Mesenchymal stem cell (in vitro differentiated cells and primary cell): ENCODE measurements around the gene ACP7.
"Not testable (repeated sequence)": the region's sequence is repeated elsewhere in the genome, so short reads cannot be mapped to it uniquely, and the experiment has no call there.

ENCODE experiments used
- DNase-seq: peaks from one replicate; pipeline ENCODE4 v3.0.0-alpha.2; 2013
- H2AFZ ChIP-seq: one replicate; pipeline ENCODE4 v1.6.1; 2013; ENCODE audit warnings: low read depth, mild to moderate bottlenecking, control low read depth, inconsistent platforms, low read length, moderate library complexity
- H2AK5ac ChIP-seq: 2 replicates; pipeline ENCODE4 v1.6.1; 2013; ENCODE audit warnings: low read length, moderate library complexity, mild to moderate bottlenecking, inconsistent platforms; ENCODE audit not compliant: severe bottlenecking
- H2BK120ac ChIP-seq: one replicate; pipeline ENCODE4 v1.6.1; 2013; ENCODE audit warnings: low read depth, mild to moderate bottlenecking, inconsistent platforms, low read length, moderate library complexity
- H2BK12ac ChIP-seq, 2 experiments: one replicate each; pipeline ENCODE4 v1.6.1; 2013; ENCODE audit warnings: inconsistent platforms in 2 of 2, low read length in 2 of 2, mild to moderate bottlenecking in 2 of 2, moderate library complexity in 2 of 2, control low read depth in 1 of 2
- H2BK15ac ChIP-seq: one replicate; pipeline ENCODE4 v1.6.1; 2013; ENCODE audit warnings: mild to moderate bottlenecking, low read depth, inconsistent platforms; ENCODE audit not compliant: poor library complexity, severe bottlenecking
- H2BK5ac ChIP-seq: 2 replicates; pipeline ENCODE4 v1.6.1; 2013; ENCODE audit warnings: low read depth, mild to moderate bottlenecking, low read length, control low read depth, inconsistent platforms; ENCODE audit not compliant: poor library complexity, severe bottlenecking
- H3K14ac ChIP-seq, 2 experiments: one replicate each; pipeline ENCODE4 v1.6.1; 2013; ENCODE audit warnings: inconsistent platforms in 2 of 2, low read length in 2 of 2, control low read depth in 1 of 2, mild to moderate bottlenecking in 1 of 2, moderate library complexity in 1 of 2
- H3K18ac ChIP-seq, 2 experiments: one replicate each; pipeline ENCODE4 v1.6.1; 2013; ENCODE audit warnings: inconsistent platforms in 2 of 2, low read length in 2 of 2, control low read depth in 1 of 2, low read depth in 1 of 2, mild to moderate bottlenecking in 1 of 2
- H3K23ac ChIP-seq, 2 experiments: one replicate each; pipeline ENCODE4 v1.6.1; 2013; ENCODE audit warnings: inconsistent platforms in 2 of 2, low read length in 2 of 2, mild to moderate bottlenecking in 2 of 2, moderate library complexity in 2 of 2, control low read depth in 1 of 2
- H3K27ac ChIP-seq: 2 replicates; pipeline ENCODE4 v1.5.1; 2013; ENCODE audit warnings: mild to moderate bottlenecking, moderate library complexity, low read length, control low read depth, inconsistent platforms; ENCODE audit not compliant: poor library complexity, severe bottlenecking
- H3K27me3 ChIP-seq, 2 experiments: 2 replicates each; pipeline versions ENCODE4 v1.6.1 to v1.7.0; 2013; ENCODE audit warnings: low read length in 2 of 2, mild to moderate bottlenecking in 2 of 2, moderate library complexity in 2 of 2, control low read depth in 1 of 2, inconsistent platforms in 1 of 2; ENCODE audit not compliant: control insufficient read depth in 1 of 2, insufficient read depth in 1 of 2
- H3K36me3 ChIP-seq, 2 experiments: 2 replicates each; pipeline versions ENCODE4 v1.6.1 to v1.7.0; 2013; ENCODE audit warnings: low read length in 2 of 2, control low read depth in 1 of 2, inconsistent platforms in 1 of 2, low read depth in 1 of 2, mild to moderate bottlenecking in 1 of 2; ENCODE audit not compliant: insufficient read depth in 2 of 2, control insufficient read depth in 1 of 2
- H3K4ac ChIP-seq, 2 experiments: one replicate each; pipeline ENCODE4 v1.6.1; 2013; ENCODE audit warnings: inconsistent platforms in 2 of 2, low read length in 2 of 2, mild to moderate bottlenecking in 2 of 2, moderate library complexity in 2 of 2, control low read depth in 1 of 2, low read depth in 1 of 2
- H3K4me1 ChIP-seq: 2 replicates; pipeline ENCODE4 v1.6.1; 2013; ENCODE audit warnings: low read depth, low read length, control low read depth; ENCODE audit not compliant: control insufficient read depth, insufficient read depth
- H3K4me2 ChIP-seq: 2 replicates; pipeline ENCODE4 v1.6.1; 2013; ENCODE audit warnings: low read length, mild to moderate bottlenecking, inconsistent platforms; ENCODE audit not compliant: poor library complexity, severe bottlenecking
- H3K4me3 ChIP-seq, 2 experiments: 2 replicates each; pipeline versions ENCODE4 v1.5.1 to v1.7.0; 2013; ENCODE audit warnings: low read length in 2 of 2, mild to moderate bottlenecking in 2 of 2, control low read depth in 1 of 2, low read depth in 1 of 2; ENCODE audit not compliant: insufficient read depth in 1 of 2
- H3K79me1 ChIP-seq: replicated peaks from 2 replicates; pipeline ENCODE4 v1.6.1; 2013; ENCODE audit warnings: mild to moderate bottlenecking, control low read depth, low read length, inconsistent platforms; ENCODE audit not compliant: poor library complexity, severe bottlenecking
- H3K9ac ChIP-seq: 2 replicates; pipeline ENCODE4 v1.7.0; 2013; ENCODE audit warnings: mild to moderate bottlenecking, low read length, moderate library complexity
- H3K9me3 ChIP-seq: 2 replicates; pipeline ENCODE4 v1.7.0; 2013; ENCODE audit warnings: mild to moderate bottlenecking, low read length; ENCODE audit not compliant: control insufficient read depth
- H4K8ac ChIP-seq: one replicate; pipeline ENCODE4 v1.6.1; 2013; ENCODE audit warnings: inconsistent platforms, mild to moderate bottlenecking, low read length, moderate library complexity
- H4K91ac ChIP-seq: one replicate; pipeline ENCODE4 v1.6.1; 2013; ENCODE audit warnings: mild to moderate bottlenecking, low read length, inconsistent platforms
- WGBS: methylation state at CpG from one replicate; pipeline ENCODE4 v1.1.7; 2013; ENCODE audit warnings: mixed read lengths; 5-methylcytosine and 5-hydroxymethylcytosine counted together

The ACP7 gene

DNA sequence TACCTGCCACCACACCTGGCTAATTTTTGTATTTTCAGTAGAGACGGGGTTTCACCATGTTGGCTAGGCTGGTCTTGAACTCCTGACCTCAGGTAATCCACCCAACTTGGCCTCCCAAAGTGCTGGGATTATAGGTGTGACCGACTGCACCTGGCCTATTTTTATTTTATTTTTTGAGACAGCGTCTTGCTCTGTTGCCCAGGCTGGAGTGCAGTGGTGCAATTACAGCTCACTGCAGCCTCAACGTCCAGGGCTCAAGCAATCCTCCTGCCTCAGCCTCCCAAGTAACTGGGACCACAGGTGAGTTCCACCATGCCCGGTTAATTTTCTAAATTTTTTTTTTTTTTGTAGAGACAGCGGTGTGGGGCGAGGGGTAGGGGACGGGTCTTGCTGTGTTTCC lies 32.9 kb downstream of the ACP7 start:
- H2BK120ac ChIP-seq, H3K4me1 ChIP-seq, H2BK12ac ChIP-seq, H2AK5ac ChIP-seq, H3K4me2 ChIP-seq, H3K79me1 ChIP-seq, H4K8ac ChIP-seq, H3K18ac ChIP-seq, H3K36me3 ChIP-seq, H2BK15ac ChIP-seq, H2BK5ac ChIP-seq, H3K23ac ChIP-seq, H3K9ac ChIP-seq, H3K4me3 ChIP-seq, DNase-seq, H4K91ac ChIP-seq, H3K14ac ChIP-seq, H2AFZ ChIP-seq, H3K27ac ChIP-seq, H3K9me3 ChIP-seq, H3K4ac ChIP-seq: not testable (repeated sequence)
- peaks cover 4 to 15% of the 10 kb centered on the region in 2 experiments for H3K27me3 ChIP-seq
- 83% methylated on average over 8 of the region's 8 CpGs for WGBS

DNA sequence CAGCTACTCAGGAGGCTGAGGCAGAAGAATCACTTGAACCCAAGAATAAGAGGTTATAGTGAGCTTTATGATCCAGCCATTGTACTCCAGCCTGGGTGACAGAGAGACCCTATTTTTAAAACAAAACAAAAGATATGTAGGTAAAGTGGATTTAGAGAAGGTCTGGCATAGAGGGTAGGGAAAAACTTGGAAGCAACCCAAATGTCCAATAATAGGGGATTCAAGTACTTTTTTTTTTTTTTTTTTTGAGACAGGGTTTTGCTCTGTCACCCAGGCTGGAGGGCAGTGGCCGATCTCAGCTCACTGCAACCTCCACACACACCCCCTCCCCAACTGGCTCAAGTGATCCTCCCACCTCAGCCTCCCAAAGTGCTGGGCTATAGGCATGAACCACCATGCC lies 35.7 kb downstream of the ACP7 start:
- peaks cover 4% of the 10 kb centered on the region in 2 experiments for H3K27me3 ChIP-seq
- H2BK12ac ChIP-seq: no peak overlapping the region
- no peaks in the 10 kb centered on the region for H3K36me3 ChIP-seq
- H4K8ac ChIP-seq: no peak overlapping the region
- H2BK15ac ChIP-seq: no peak overlapping the region
- H3K4me3 ChIP-seq: no peak overlapping the region
- H3K4me2 ChIP-seq: no peak overlapping the region
- H3K14ac ChIP-seq: no peak overlapping the region
- no peaks in the 10 kb centered on the region for H3K4me1 ChIP-seq
- no peak overlapping the region for H2AFZ ChIP-seq
- H3K9me3 ChIP-seq: no peaks in the 10 kb centered on the region
- no peak overlapping the region for H3K23ac ChIP-seq
- no peak overlapping the region for H2AK5ac ChIP-seq
- no peaks in the 10 kb centered on the region for H3K79me1 ChIP-seq
- no peak overlapping the region for H3K4ac ChIP-seq
- H2BK120ac ChIP-seq: no peak overlapping the region
- no peak overlapping the region for H3K18ac ChIP-seq
- H2BK5ac ChIP-seq: no peak overlapping the region
- H4K91ac ChIP-seq: no peak overlapping the region
- 91% methylated on average over 1 of the region's 1 CpG for WGBS
- no peak overlapping the region for H3K27ac ChIP-seq
- no peak overlapping the region for H3K9ac ChIP-seq
- no peak for DNase-seq

DNA sequence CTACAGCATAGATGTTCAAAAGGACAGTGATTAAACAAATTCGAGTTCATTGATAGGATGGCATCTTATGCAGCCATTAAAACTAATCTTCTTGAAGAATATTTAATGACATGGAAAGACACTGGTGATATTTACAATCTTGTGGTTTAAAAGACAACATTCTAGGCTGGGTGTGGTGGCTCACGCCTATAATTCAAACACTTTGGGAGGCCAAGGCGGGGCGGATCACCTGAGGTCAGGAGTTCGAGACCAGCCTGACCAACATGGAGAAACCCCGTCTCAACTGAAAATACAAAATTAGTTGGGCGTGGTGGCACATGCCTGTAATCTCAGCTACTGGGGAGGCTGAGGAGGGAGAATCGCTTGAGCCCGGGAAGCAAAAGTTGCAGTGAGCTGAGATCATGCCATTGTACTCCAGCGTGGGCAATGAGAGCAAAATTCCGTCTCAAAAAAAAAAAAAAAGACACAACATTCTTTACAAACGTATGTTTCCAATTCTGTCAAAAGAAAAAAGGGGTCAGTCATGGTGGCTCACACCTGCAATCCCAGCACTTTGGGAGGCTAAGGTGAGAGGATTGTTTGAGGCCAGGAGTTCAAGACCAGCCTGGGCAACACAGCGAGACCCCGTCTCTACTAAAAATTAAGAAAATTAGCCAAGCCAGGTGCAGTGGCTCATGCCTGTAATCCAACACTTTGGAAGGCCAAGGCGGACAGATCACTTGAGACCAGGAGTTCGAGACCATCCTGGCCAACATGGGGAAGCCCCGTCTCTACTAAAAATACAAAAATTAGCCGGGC lies 39.0 kb downstream of the ACP7 start:
- DNase-seq: no peak

GRCh38 chr19:39124136-39124764 lies 40.1 kb downstream of the ACP7 start:
- Histone ChIP-seq H3K14ac (no peak overlapping the region), H2AK5ac (no peak overlapping the region)

More for the DNA sequence above, 39.0 kb downstream of the ACP7 start:
- Histone ChIP-seq H3K23ac (no peak overlapping the region), H3K18ac (no peak overlapping the region), H4K8ac (no peak overlapping the region), H3K36me3 (no peaks in the 10 kb centered on the region), H3K9ac (no peak overlapping the region), H3K9me3 (no peaks in the 10 kb centered on the region), H2BK5ac (no peak overlapping the region), H3K27ac (no peak overlapping the region), H3K4me2 (no peak overlapping the region), H3K4me1 (peaks cover 15% of the 10 kb centered on the region), H3K27me3 (peaks cover 0 to 4% of the 10 kb centered on the region in 2 experiments), H3K14ac (no peak overlapping the region), H2BK120ac (no peak overlapping the region), H2BK12ac (no peak overlapping the region), H2AK5ac (no peak overlapping the region), H2BK15ac (no peak overlapping the region), H4K91ac (no peak overlapping the region), H3K4me3 (no peak overlapping the region), H3K79me1 (peaks cover 3% of the 10 kb centered on the region), H2AFZ (no peak overlapping the region), H3K4ac (no peak overlapping the region)
- WGBS: 90% methylated on average over 17 of the region's 18 CpGs

More at GRCh38 chr19:39124136-39124764, 40.1 kb downstream of the ACP7 start:
- Histone ChIP-seq H3K36me3 (no peaks in the 10 kb centered on the region), H3K4me1 (peaks cover 23% of the 10 kb centered on the region), H2AFZ (no peak overlapping the region), H2BK12ac (no peak overlapping the region), H3K27me3 (peaks cover 0 to 4% of the 10 kb centered on the region in 2 experiments), H3K4ac (no peak overlapping the region), H3K4me2 (no peak overlapping the region), H3K4me3 (no peak overlapping the region), H2BK15ac (no peak overlapping the region), H4K91ac (no peak overlapping the region), H3K9me3 (no peaks in the 10 kb centered on the region), H2BK5ac (no peak overlapping the region), H3K79me1 (peaks cover 3% of the 10 kb centered on the region), H2BK120ac (no peak overlapping the region), H4K8ac (no peak overlapping the region), H3K23ac (no peak overlapping the region), H3K27ac (no peak overlapping the region), H3K9ac (no peak overlapping the region), H3K18ac (no peak overlapping the region)
- DNase-seq: no peak
- 94% methylated on average over 7 of the region's 7 CpGs for WGBS
